Thyroid gland (tissue), 4 donors: Measurements from ENCODE around the gene MTREX.

Experiments used
- CTCF ChIP-seq, 6 experiments: fragments of 200-600 bp in 3 of 6; fragments of 450-650 bp in 3 of 6; sonication (generic) in 3 of 6; IDR thresholded peaks; one replicate each; pipeline ENCODE4 v1.5.1; 2016 to 2019; ENCODE audit warnings: antibody characterized with exemption in 6 of 6, mild to moderate bottlenecking in 2 of 6, inconsistent platforms in 1 of 6, moderate library complexity in 1 of 6
- POLR2A ChIP-seq, 2 donors: fragments of 450-650 bp; IDR thresholded peaks; one replicate each; pipeline ENCODE4 v1.6.1; 2017; ENCODE audit warnings: antibody characterized with exemption in 2 of 2, mild to moderate bottlenecking in 2 of 2, moderate library complexity in 1 of 2

GRCh38 chr5:55290991-55291390 is 16.8 kb upstream of the MTREX start:
- TF ChIP-seq CTCF (IDR thresholded peaks at IDR 0.05) (no peak), POLR2A (IDR thresholded peaks at IDR 0.05) (no peak)
